Activated naive CD4-positive, alpha-beta T cell treated with anti-CD3 and anti-CD28 coated beads, Interleukin-2, amount 50 U/mL, for 24 hours (primary cell): ENCODE data around the gene CENPO.

ENCODE experiments used
- H3K27ac Mint-ChIP-seq: one replicate; pipeline ENCODE4 v1.8.0; 2021; ENCODE audit warnings: mild to moderate bottlenecking, mixed read lengths
- H3K27me3 Mint-ChIP-seq: one replicate; pipeline ENCODE4 v1.8.0; 2021; ENCODE audit warnings: mixed read lengths
- H3K36me3 Mint-ChIP-seq: one replicate; pipeline ENCODE4 v1.8.0; 2021; ENCODE audit warnings: mixed read lengths
- H3K4me1 Mint-ChIP-seq: one replicate; pipeline ENCODE4 v1.8.0; 2021; ENCODE audit warnings: mixed read lengths
- H3K4me3 Mint-ChIP-seq: one replicate; pipeline ENCODE4 v1.8.0; 2021; ENCODE audit warnings: mild to moderate bottlenecking, mixed read lengths
- H3K9me3 Mint-ChIP-seq: one replicate; pipeline ENCODE4 v1.8.0; 2021; ENCODE audit warnings: mixed read lengths

The CENPO gene

DNA sequence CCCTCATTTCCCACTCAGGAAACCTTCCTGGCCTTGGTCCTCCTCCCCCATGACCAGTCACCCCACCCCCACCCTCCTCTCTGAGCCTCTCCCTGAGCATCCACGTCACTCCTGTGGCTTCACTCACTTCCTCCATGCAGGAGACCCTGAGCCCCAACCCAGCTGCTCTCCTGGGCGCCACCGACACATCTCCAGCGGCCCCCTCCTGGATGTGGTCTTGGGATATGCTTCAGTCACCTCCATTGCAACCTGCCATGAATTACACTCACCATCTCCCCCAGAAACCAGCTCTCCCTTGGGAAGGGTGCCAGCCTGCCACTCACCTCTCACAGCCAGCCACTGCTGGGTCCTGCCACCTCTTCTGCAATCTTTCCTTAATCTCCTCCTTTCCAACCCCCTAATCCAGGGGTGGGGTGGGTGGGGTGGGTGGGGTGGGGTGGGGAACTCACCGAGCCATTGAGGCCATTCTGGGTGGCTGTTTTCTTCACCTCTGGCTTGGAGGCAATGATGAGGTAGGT is 44.8 kb downstream of the CENPO start:
- Mint-ChIP-seq H3K9me3 (no peaks in the 10 kb centered on the region), H3K4me1 (no peaks in the 10 kb centered on the region), H3K4me3 (no peak overlapping the region), H3K27me3 (no peaks in the 10 kb centered on the region), H3K36me3 (peaks cover 1% of the 10 kb centered on the region), H3K27ac (no peak overlapping the region)

DNA sequence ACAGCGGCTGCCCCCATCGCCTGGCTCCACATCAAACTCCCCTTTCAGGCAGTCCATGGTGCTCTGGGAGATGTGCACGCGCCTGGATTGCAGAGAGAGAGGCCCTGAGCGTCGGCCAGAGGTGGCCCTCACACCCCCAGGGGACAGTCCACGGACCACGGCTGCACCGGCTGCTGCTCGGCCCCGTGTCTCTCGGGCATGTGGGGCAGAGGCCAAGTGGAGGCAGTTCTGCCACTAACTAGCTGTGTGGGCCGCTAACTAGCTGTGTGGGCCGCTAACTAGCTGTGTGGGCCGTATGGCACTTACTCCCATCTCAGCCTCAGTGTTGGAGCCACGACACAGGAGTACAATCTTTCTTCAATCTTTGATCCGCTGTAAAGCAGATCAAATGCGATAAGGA is 45.3 kb downstream of the CENPO start:
- H3K27ac Mint-ChIP-seq: no peak overlapping the region
- H3K36me3 Mint-ChIP-seq: peaks cover 2% of the 10 kb centered on the region
- no peaks in the 10 kb centered on the region for H3K4me1 Mint-ChIP-seq
- no peaks in the 10 kb centered on the region for H3K9me3 Mint-ChIP-seq
- no peak overlapping the region for H3K4me3 Mint-ChIP-seq
- no peaks in the 10 kb centered on the region for H3K27me3 Mint-ChIP-seq

GRCh38 chr2:24839729-24840128 is 46.5 kb downstream of the CENPO start:
- Mint-ChIP-seq H3K9me3 (no peaks in the 10 kb centered on the region), H3K27ac (no peak overlapping the region), H3K36me3 (peaks cover 3% of the 10 kb centered on the region), H3K27me3 (no peaks in the 10 kb centered on the region), H3K4me3 (no peak overlapping the region), H3K4me1 (no peaks in the 10 kb centered on the region)

GRCh38 chr2:24840164-24840869 is 47.1 kb downstream of the CENPO start:
- no peak overlapping the region for H3K4me3 Mint-ChIP-seq
- no peaks in the 10 kb centered on the region for H3K9me3 Mint-ChIP-seq
- no peaks in the 10 kb centered on the region for H3K4me1 Mint-ChIP-seq
- H3K36me3 Mint-ChIP-seq: peaks cover 3% of the 10 kb centered on the region
- no peak overlapping the region for H3K27ac Mint-ChIP-seq
- H3K27me3 Mint-ChIP-seq: no peaks in the 10 kb centered on the region

DNA sequence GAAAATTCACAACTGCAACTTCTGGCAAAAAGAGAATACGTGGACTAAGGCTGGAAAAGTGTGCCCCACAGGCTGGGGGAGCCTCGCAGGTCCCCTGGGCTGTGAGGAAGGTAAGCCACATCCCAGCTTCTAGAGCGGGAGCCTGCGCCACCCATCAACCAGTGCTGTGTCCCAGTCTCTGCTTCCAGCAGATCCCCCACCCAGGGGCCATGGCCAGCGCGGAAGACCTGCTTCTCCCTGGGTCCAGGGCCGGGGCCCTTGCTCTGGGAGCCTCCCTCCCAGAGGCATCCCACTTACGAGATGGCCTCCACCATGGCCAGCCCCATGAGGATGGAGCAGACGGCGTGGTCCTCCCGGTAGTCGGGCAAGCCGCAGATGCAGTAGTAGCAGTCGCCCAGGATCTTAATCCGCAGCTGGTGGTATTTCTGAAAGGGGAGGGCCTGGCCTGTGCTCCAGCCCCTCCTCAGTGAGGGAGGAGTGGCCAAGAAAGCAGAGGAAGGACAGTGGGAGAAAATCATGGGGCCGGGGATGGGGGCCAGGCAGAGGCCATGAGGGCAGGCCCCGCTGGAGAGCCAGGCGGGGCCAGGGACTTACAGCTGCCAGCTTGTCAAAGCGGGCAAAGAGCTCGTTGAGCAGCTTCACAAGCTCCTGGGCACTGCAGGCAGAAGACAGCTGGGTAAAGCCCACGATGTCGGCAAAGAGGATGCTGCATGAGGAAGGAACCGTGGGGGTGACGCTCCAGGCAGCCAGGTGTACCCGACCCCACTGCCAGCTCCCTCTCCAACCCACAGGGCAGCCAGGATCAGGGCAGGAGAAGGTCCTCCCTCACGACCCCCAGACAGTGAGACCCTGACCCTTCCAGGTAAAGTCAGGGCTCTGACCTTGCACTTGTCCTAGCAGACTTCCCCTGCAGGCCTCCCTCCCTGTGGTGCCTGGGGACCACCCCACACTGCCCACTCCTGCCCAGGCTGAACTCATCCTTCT is 48.0 kb downstream of the CENPO start:
- Mint-ChIP-seq H3K9me3 (no peaks in the 10 kb centered on the region), H3K4me1 (no peaks in the 10 kb centered on the region), H3K4me3 (no peak overlapping the region), H3K27ac (no peak overlapping the region), H3K36me3 (peaks cover 3% of the 10 kb centered on the region), H3K27me3 (no peaks in the 10 kb centered on the region)

DNA sequence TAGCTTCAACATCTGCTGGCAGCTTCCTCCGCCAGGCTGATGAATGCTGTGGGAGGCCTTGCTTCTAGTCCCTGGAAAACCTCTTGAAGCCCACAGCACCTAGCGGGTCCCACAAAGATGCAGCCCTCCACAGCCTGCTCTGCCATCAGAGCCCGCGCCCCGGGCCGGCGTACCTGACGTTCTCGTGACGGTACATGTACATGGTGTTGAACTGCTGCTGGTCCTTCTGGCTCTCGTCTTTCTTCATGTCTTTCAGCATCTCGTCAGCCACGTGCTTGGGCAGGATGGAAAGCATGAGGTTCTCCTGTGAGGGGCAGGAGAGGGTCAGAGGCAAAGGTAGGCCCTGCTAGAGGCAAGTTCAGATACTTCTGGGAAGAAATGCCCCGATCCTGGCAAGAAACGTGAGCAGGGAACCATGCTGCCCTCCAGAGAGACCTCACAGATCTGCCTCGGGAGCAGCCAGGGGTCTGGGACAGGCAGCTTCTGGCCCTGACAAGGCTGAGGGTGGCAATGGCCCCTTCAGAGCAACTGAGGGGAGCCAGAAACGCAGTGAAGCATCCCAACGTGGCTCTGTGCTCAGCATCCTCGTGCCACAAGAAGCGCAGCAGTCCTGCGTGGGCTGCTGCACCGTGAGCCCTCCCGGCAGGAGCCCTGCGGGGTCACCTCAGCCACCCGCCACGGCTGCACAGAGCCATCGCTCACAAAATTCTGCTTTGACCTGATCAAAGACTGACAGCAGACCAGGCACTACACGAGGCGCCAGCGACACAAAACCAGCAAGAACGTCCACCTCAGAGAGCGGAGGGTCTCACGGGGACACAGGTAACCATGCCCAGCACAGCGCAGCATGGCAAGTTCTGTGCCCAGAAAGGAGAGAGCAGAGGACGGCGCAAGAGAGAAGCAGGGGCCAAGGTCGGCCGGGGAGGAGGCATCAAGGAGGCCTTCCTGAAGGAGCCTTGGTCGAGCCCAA is 49.1 kb downstream of the CENPO start:
- Mint-ChIP-seq H3K27ac (no peak overlapping the region), H3K27me3 (no peaks in the 10 kb centered on the region), H3K4me3 (no peak overlapping the region), H3K9me3 (no peaks in the 10 kb centered on the region), H3K4me1 (no peaks in the 10 kb centered on the region), H3K36me3 (peaks cover 3% of the 10 kb centered on the region)

- no peaks in the 10 kb centered on the region for H3K27me3 Mint-ChIP-seq
- no peak overlapping the region for H3K4me3 Mint-ChIP-seq
- H3K27ac Mint-ChIP-seq: no peak overlapping the region
- H3K9me3 Mint-ChIP-seq: no peaks in the 10 kb centered on the region
- H3K4me1 Mint-ChIP-seq: no peaks in the 10 kb centered on the region
- H3K36me3 Mint-ChIP-seq: peaks cover 3% of the 10 kb centered on the region
Observed at GRCh38 chr2:24843330-24843860, 50.2 kb downstream of the CENPO start.

DNA sequence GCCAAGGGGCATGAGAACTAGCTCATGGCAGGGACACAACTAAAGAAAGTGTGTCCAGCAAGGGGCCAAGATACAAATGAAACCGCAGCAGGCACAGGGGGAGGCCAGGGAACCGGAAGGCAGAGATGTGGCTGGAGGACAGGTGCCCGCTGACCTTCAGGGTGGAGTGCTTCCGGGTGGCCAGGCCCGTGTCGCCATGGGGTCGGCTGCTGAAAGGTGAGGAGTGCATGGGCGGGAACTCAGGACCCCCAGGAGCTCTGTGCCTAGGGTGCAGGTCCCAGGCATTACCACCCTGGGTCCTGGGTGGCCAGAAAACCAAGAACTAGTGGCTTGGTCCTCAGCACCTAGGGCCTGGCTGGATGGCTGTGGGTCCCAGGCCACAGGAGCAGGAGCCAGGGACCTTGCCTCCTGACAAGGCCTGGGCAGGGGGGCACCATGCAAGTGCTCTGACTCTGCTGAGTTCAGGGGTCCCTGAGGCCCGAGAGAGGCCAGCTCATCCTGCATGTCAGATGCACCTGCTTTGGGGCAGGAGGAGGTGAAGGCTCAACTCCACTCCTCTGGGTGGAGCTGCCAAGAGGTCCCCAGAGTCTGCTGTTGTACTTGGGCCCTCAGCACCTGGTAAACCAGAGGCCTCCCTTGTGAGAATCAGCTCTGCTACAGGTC is 50.9 kb downstream of the CENPO start:
- H3K36me3 Mint-ChIP-seq: peaks cover 3% of the 10 kb centered on the region
- H3K27ac Mint-ChIP-seq: no peak overlapping the region
- no peaks in the 10 kb centered on the region for H3K4me1 Mint-ChIP-seq

DNA sequence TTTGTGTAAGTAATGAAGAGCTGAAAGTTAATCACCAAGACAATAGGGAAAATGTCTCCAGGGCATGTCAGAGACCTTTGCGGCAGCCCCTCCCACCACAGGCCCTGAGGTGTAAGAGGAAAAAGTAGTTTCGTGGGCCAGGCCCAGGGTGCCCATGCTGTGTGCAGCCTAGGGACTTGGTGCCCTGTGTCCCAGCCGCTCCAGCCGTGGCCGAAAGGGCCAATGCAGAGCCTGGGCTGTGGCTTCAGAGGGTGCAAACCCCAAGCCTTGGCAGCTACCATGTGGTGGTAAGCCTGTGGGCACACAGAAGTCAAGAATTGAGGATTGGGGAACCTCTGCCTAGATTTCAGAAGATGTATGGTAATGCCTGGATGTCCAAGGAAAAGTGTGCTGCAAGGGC is 52.5 kb downstream of the CENPO start:
- Mint-ChIP-seq H3K27me3 (no peaks in the 10 kb centered on the region), H3K36me3 (peaks cover 6% of the 10 kb centered on the region), H3K27ac (no peak overlapping the region), H3K4me1 (no peaks in the 10 kb centered on the region), H3K4me3 (no peak overlapping the region), H3K9me3 (no peaks in the 10 kb centered on the region)

More for the DNA sequence above, 50.9 kb downstream of the CENPO start:
- no peaks in the 10 kb centered on the region for H3K9me3 Mint-ChIP-seq
- H3K4me3 Mint-ChIP-seq: no peak overlapping the region
- no peaks in the 10 kb centered on the region for H3K27me3 Mint-ChIP-seq

- Mint-ChIP-seq H3K36me3 (peaks cover 11% of the 10 kb centered on the region), H3K4me3 (no peak overlapping the region), H3K27ac (no peak overlapping the region), H3K27me3 (no peaks in the 10 kb centered on the region), H3K4me1 (no peaks in the 10 kb centered on the region), H3K9me3 (no peaks in the 10 kb centered on the region)
Observed at GRCh38 chr2:24850944-24851343, 57.7 kb downstream of the CENPO start.

DNA sequence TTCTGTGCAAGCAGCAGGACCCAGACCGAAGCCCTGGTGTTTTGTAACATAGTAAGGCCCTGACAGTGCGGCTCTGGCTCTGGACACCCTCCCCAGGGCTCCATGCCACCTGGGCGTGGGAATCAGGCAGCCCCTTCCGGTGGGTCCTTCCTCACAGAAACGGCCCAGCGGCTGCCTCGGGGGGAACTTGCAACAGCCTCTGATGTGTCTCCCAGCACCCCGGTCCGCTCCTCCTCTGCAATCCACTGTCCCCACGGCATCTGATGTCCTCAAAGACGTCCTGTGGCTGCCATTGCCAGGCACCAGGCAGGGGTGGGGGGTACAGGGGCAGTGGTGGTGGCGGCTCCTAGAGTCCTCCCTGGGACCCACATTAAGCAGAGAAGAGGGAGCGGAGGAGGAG is 58.8 kb downstream of the CENPO start:
- Mint-ChIP-seq H3K9me3 (no peaks in the 10 kb centered on the region), H3K27me3 (no peaks in the 10 kb centered on the region), H3K4me3 (no peak overlapping the region), H3K36me3 (peaks cover 11% of the 10 kb centered on the region), H3K4me1 (no peaks in the 10 kb centered on the region), H3K27ac (no peak overlapping the region)

GRCh38 chr2:24852431-24853020 is 59.3 kb downstream of the CENPO start:
- Mint-ChIP-seq H3K4me1 (no peaks in the 10 kb centered on the region), H3K27me3 (no peaks in the 10 kb centered on the region), H3K27ac (no peak overlapping the region), H3K4me3 (no peak overlapping the region), H3K36me3 (peaks cover 11% of the 10 kb centered on the region), H3K9me3 (no peaks in the 10 kb centered on the region)

- Mint-ChIP-seq H3K9me3 (no peaks in the 10 kb centered on the region), H3K27me3 (no peaks in the 10 kb centered on the region), H3K4me3 (no peak overlapping the region), H3K4me1 (no peaks in the 10 kb centered on the region), H3K36me3 (peaks cover 11% of the 10 kb centered on the region), H3K27ac (no peak overlapping the region)
Observed at GRCh38 chr2:24853046-24853445, 59.8 kb downstream of the CENPO start.

- Mint-ChIP-seq H3K9me3 (no peaks in the 10 kb centered on the region), H3K4me3 (no peak overlapping the region), H3K27ac (no peak overlapping the region), H3K36me3 (peaks cover 14% of the 10 kb centered on the region), H3K4me1 (no peaks in the 10 kb centered on the region), H3K27me3 (no peaks in the 10 kb centered on the region)
Observed at GRCh38 chr2:24853996-24854395, 60.8 kb downstream of the CENPO start.
